K562 (cell line): ENCODE results near the gene EMID1. TPM values are rescaled to one million over a fixed set of nuclear protein-coding genes. Genes with fewer than 3 reads are reported as not detected.
A peak's percentile ranks its signal among the peaks of the same experiment; 100 is the strongest.

Source experiments
- ATAC-seq: fragments of 200-7000 bp; cut with Tn5 transposase; 3 replicates; pipeline ENCODE4 v1.9.1; 2020; ENCODE audit warnings: moderate library complexity
- BruUV-seq: library from RNA; stranded (reverse); fragments of 400-500 nt; replicated peaks from 2 replicates; lab custom pipeline; 2021; lab: Mats Ljungman, UMichigan
- CTCF ChIA-PET: fragments of 300-600 bp; formaldehyde crosslinking; extraction: SDS; loops from one replicate; lab custom pipeline; 2021; ENCODE audit warnings: low intra/inter-chr PET ratio; lab: Yijun Ruan, JAX
- POLR2A ChIA-PET: fragments of 300-600, 350-650 bp; sonication (Branson Sonifier 250); formaldehyde crosslinking; extraction: SDS; loops from one replicate; lab custom pipeline; 2021; ENCODE audit warnings: antibody characterized with exemption, inconsistent platforms; lab: Yijun Ruan, JAX
- DNase-seq, 4 experiments: peaks; one replicate each; pipeline versions ENCODE4 v3.0.0 to v3.0.0-alpha.2; 2011 to 2018; ENCODE audit warnings: low spot score in 3 of 4, mixed read lengths in 3 of 4; ENCODE audit errors: extremely low read depth in 1 of 4
- FAIRE-seq: peaks from 2 replicates; lab custom pipeline; 2011; peaks lifted over from hg19 to GRCh38; lab: Jason Lieb, UNC
- H2AFZ ChIP-seq: 2 replicates; pipeline ENCODE4 v1.6.0; 2011; ENCODE audit warnings: low read depth, low read length, control low read depth, inconsistent platforms
- H3K27ac ChIP-seq: fragments of 200-600 bp; 3 replicates; pipeline ENCODE4 v1.8.0; 2011; ENCODE audit warnings: low read depth, mild to moderate bottlenecking, control low read depth, inconsistent platforms, low read length, moderate library complexity, mixed read lengths; ENCODE audit errors: extremely low read depth
- H3K27me3 ChIP-seq, 2 experiments: fragments of 300-600 bp in 1 of 2; 2 replicates in 1 of 2; 3 replicates in 1 of 2; pipeline versions ENCODE4 v1.6.0 to v1.8.0; 2011; ENCODE audit warnings: inconsistent platforms in 2 of 2, low read length in 2 of 2, mild to moderate bottlenecking in 1 of 2, mixed read lengths in 1 of 2, moderate library complexity in 1 of 2; ENCODE audit not compliant: control insufficient read depth in 2 of 2, insufficient read depth in 2 of 2
- H3K36me3 ChIP-seq: fragments of 300-600 bp; 3 replicates; pipeline ENCODE4 v1.8.0; 2011; ENCODE audit warnings: mild to moderate bottlenecking, low read length, inconsistent platforms; ENCODE audit not compliant: control insufficient read depth, insufficient read depth
- H3K4me1 ChIP-seq, 2 experiments: fragments of 200-600 bp in 1 of 2; replicated peaks in 1 of 2; 2 replicates in 1 of 2; 3 replicates in 1 of 2; pipeline versions ENCODE4 v1.5.1 to v1.8.0; 2011; ENCODE audit warnings: inconsistent platforms in 2 of 2, low read length in 2 of 2, mild to moderate bottlenecking in 1 of 2, mixed read lengths in 1 of 2, moderate library complexity in 1 of 2; ENCODE audit not compliant: control insufficient read depth in 2 of 2, insufficient read depth in 2 of 2
- H3K4me2 ChIP-seq: 2 replicates; pipeline ENCODE4 v1.6.1; 2011; ENCODE audit warnings: low read length, control low read depth, inconsistent platforms, mixed read lengths; ENCODE audit not compliant: insufficient read depth
- H3K4me3 ChIP-seq: fragments of 200-600 bp; sonication (generic), shearing (Covaris generic); 2 replicates; pipeline ENCODE4 v1.5.1; 2016; ENCODE audit warnings: control low read depth, inconsistent platforms
- H3K79me2 ChIP-seq: fragments of 200-600 bp; 3 replicates; pipeline ENCODE4 v1.8.0; 2011; ENCODE audit warnings: low read length, inconsistent platforms; ENCODE audit not compliant: control insufficient read depth, insufficient read depth
- H3K9ac ChIP-seq, 2 experiments: 2 replicates each; pipeline versions ENCODE4 v1.6.0 to v1.6.1; 2011; ENCODE audit warnings: low read depth in 2 of 2, low read length in 2 of 2, control low read depth in 1 of 2, inconsistent platforms in 1 of 2, mild to moderate bottlenecking in 1 of 2, mixed read lengths in 1 of 2; ENCODE audit not compliant: insufficient read depth in 1 of 2
- H3K9me1 ChIP-seq: one replicate; pipeline ENCODE4 v1.6.0; 2011; ENCODE audit warnings: inconsistent platforms, mild to moderate bottlenecking, low read length, moderate library complexity; ENCODE audit not compliant: control insufficient read depth, insufficient read depth
- H3K9me3 ChIP-seq: replicated peaks from 2 replicates; pipeline ENCODE4 v1.5.1; 2011; ENCODE audit warnings: low read depth, low read length, inconsistent platforms; ENCODE audit not compliant: control insufficient read depth, insufficient read depth
- H4K20me1 ChIP-seq: replicated peaks from 2 replicates; pipeline ENCODE4 v1.6.1; 2011; ENCODE audit warnings: low read length, inconsistent platforms, mixed read lengths; ENCODE audit not compliant: control insufficient read depth, insufficient read depth
- ARID3B ChIP-seq: fragments of 250-450 bp; sonication (Bioruptor Pico); IDR thresholded peaks from 2 replicates; pipeline ENCODE4 v1.4.0; 2020; ENCODE audit warnings: borderline replicate concordance
- CSDE1 ChIP-seq, 2 experiments: fragments of 450-650 bp; IDR thresholded peaks; 2 replicates each; pipeline ENCODE4 v1.6.1; 2016; ENCODE audit warnings: mild to moderate bottlenecking in 1 of 2
- MIER1 ChIP-seq: fragments of 450-650 bp; IDR thresholded peaks from 2 replicates; pipeline ENCODE4 v1.6.1; 2016; ENCODE audit warnings: antibody characterized with exemption, mild to moderate bottlenecking, low read depth
- RBM15 ChIP-seq: fragments of 200-400 bp; formaldehyde crosslinking; IDR thresholded peaks from 2 replicates; pipeline ENCODE4 v1.6.1; 2018; ENCODE audit warnings: mild to moderate bottlenecking, low read length, moderate library complexity; ENCODE audit not compliant: insufficient read depth
- SPI1 ChIP-seq: IDR thresholded peaks from 2 replicates; pipeline ENCODE4 v1.6.1; 2011; ENCODE audit warnings: low read depth, low read length, control low read depth, borderline replicate concordance
- SRSF3 ChIP-seq: fragments of 200-400 bp; formaldehyde crosslinking; IDR thresholded peaks from 2 replicates; pipeline ENCODE4 v1.6.1; 2016; ENCODE audit warnings: mild to moderate bottlenecking, low read length, moderate library complexity; ENCODE audit not compliant: insufficient read depth
- ZBTB8A ChIP-seq: fragments of 450-650 bp; IDR thresholded peaks from 2 replicates; pipeline ENCODE4 v1.6.1; 2018; ENCODE audit warnings: mild to moderate bottlenecking, moderate library complexity; ENCODE audit not compliant: partially characterized antibody
- ZNF224 ChIP-seq: sonication (generic); formaldehyde crosslinking; IDR thresholded peaks from 2 replicates; pipeline ENCODE4 v1.8.0; 2022; ENCODE audit warnings: mild to moderate bottlenecking, missing genetic modification reagents
- ZNF407 ChIP-seq: fragments of 450-650 bp; IDR thresholded peaks from 2 replicates; pipeline ENCODE4 v1.6.1; 2016; ENCODE audit warnings: low read depth
- WGBS: fragments of 100-300 bp; shearing (Covaris generic); methylation state at CpG from one replicate; pipeline ENCODE4 v1.1.6; 2016; ENCODE audit warnings: low coverage, mixed read lengths; ENCODE audit not compliant: insufficient coverage; ENCODE audit errors: missing lambda C conversion rate; 5-methylcytosine and 5-hydroxymethylcytosine counted together
- in situ Hi-C: fragments of 300-500 bp; cut with MboI; formaldehyde crosslinking; loops from 4 replicates; pipeline ENCODE4 v1.15.0; 2018; ENCODE audit warnings: inconsistent platforms, mixed read lengths
- intact Hi-C: fragments of 100-400 bp; cut with micrococcal nuclease; formaldehyde crosslinking; loops from 2 replicates; pipeline ENCODE4 v1.14.2; 2022
- polyA plus RNA-seq, 8 experiments: library from polyadenylated mRNA; depleted of rRNA in 4 of 8; stranded (reverse) in 5 of 8; unstranded in 3 of 8; fragments of >200 nt; fragmentation: Nextera tagmentation in 2 of 8; fragmentation: Illumina TruSeq in 1 of 8; extraction: Ambion mirVana in 2 of 8; extraction: Trizol in 1 of 8; gene quantifications; 2 replicates each; pipeline versions ENCODE4 v1.2.1 to v1.2.3, GENCODE V29; 2011 to 2014; ENCODE audit warnings: inconsistent platforms in 1 of 8, missing spikeins in 1 of 8
- total RNA-seq, 7 experiments: library from RNA; depleted of rRNA in 6 of 7; stranded (reverse); fragments of >200 nt in 6 of 7; fragmentation: Illumina TruSeq in 2 of 7; extraction: Trizol in 2 of 7; gene quantifications; 2 replicates each; pipeline versions ENCODE4 v1.2.1 to v1.2.3, GENCODE V29; 2011 to 2021; ENCODE audit warnings: low replicate concordance in 1 of 7

EMID1 gene
- total and polyA plus RNA-seq, 9 of the 15 experiments (the other 6 are each of a cell fraction or from before 2014, with no cell fraction given), result 0.15 to 7.2 (median 2.7) TPM

GRCh38 chr22:29225422-29226090, 19.9 kb downstream of the EMID1 start:
- FAIRE-seq, result no peak
- H3K9ac ChIP-seq, result peak overlapping the region in 1 of 2 experiments; percentile 13; a peak in 1 of 4 replicates
- BruUV-seq, result no TSS peak
- TF ChIP-seq ZNF224 (CRISPR knock-in tag) (no peak), ZBTB8A (no peak), RBM15 (no peak), SRSF3 (no peak), MIER1 (no peak), ARID3B (CRISPR knock-in tag) (no peak), ZNF407 (no peak), SPI1 (0 out of 2 replicates have a peak, but pooled peaks have one; percentile 19), CSDE1 (IDR thresholded peaks at IDR 0.05) (no peak)

More at GRCh38 chr22:29225422-29226090, 19.9 kb downstream of the EMID1 start:
- H3K27me3 ChIP-seq, result no peaks in the 10 kb centered on the region
- H3K9me1 ChIP-seq, result no peaks in the 10 kb centered on the region
- no peak overlapping the region for H3K4me2 ChIP-seq
- no peaks in the 10 kb centered on the region for H3K79me2 ChIP-seq
- no peaks in the 10 kb centered on the region for H4K20me1 ChIP-seq
- H3K4me3 ChIP-seq, result no peak overlapping the region
- ChIA-PET CTCF (no interaction called here), POLR2A (interaction anchor here (0.7 to 1.6 kb wide), 3 partner anchors 9 to 619 kb away, joined by 3 to 4 read pairs (median 4); no protein-coding TSS in a partner anchor)
- H2AFZ ChIP-seq, result no peak overlapping the region
- no peaks in the 10 kb centered on the region for H3K36me3 ChIP-seq
- peaks cover 0 to 12% of the 10 kb centered on the region in 2 experiments; a peak in 2 of 5 replicates for H3K4me1 ChIP-seq
- WGBS, result 34% methylated on average over 10 of the region's 16 CpGs
- intact Hi-C loops, result no loop called here
- ATAC-seq (peak; percentile 68), DNase-seq (no peak)
- no peak overlapping the region for H3K27ac ChIP-seq
- in situ Hi-C loops, result no loop called here
- H3K9me3 ChIP-seq, result no peaks in the 10 kb centered on the region
